ENCODE measurements around the gene MYCBP2.

Gene MYCBP2

GRCh38 chr13:77031656-77032243 is 295.1 kb downstream of the MYCBP2 start:
- TF ChIP-seq CTCF (conservative IDR thresholded peaks at IDR 0.05; ENCODE audit: low read depth, low read length), result no peak
- no peak for DNase-seq (ENCODE audit: low read depth)
- H3K4me3 ChIP-seq (ENCODE audit: low read length), result no peak overlapping the region

GRCh38 chr13:77029436-77029835 is 297.5 kb downstream of the MYCBP2 start:
- DNase-seq (ENCODE audit: low read depth), result no peak
- no peak overlapping the region for H3K4me3 ChIP-seq (ENCODE audit: low read length)
- TF ChIP-seq CTCF (conservative IDR thresholded peaks at IDR 0.05; ENCODE audit: low read depth, low read length), result no peak

GRCh38 chr13:77028202-77028601 is 298.7 kb downstream of the MYCBP2 start:
- no peak for DNase-seq (ENCODE audit: low read depth)
- no peak for TF ChIP-seq CTCF (conservative IDR thresholded peaks at IDR 0.05; ENCODE audit: low read depth, low read length)
- H3K4me3 ChIP-seq (ENCODE audit: low read length), result no peak overlapping the region

- no peak for TF ChIP-seq CTCF (conservative IDR thresholded peaks at IDR 0.05; ENCODE audit: low read depth, low read length)
- peak within 1 kb of the TSS; percentile 85 for H3K4me3 ChIP-seq (ENCODE audit: low read length)
- DNase-seq (ENCODE audit: low read depth), result peak; percentile 43
These were observed 299.9 kb downstream of the MYCBP2 start, which contains the start of gene FBXL3 for GRCh38 chr13:77026861-77027621. Gene FBXL3, minus strand, starts transcription at chr13:77027159. Its CDS starts 5,299 bp downstream, at chr13:77021860.

- no peak for TF ChIP-seq CTCF (conservative IDR thresholded peaks at IDR 0.05; ENCODE audit: low read depth, low read length)
- DNase-seq (ENCODE audit: low read depth), result no peak
- H3K4me3 ChIP-seq (ENCODE audit: low read length), result peak overlapping the region; percentile 85
These were observed 300.5 kb downstream of the MYCBP2 start for GRCh38 chr13:77026255-77026860.

- TF ChIP-seq CTCF (conservative IDR thresholded peaks at IDR 0.05; ENCODE audit: low read depth, low read length), result no peak
- H3K4me3 ChIP-seq (ENCODE audit: low read length), result no peak overlapping the region
- no peak for DNase-seq (ENCODE audit: low read depth)
These were observed 304.6 kb downstream of the MYCBP2 start for GRCh38 chr13:77022341-77022740.
